Measurements from ENCODE around the gene FNIP2. TPM values are rescaled to one million over a fixed set of nuclear protein-coding genes. Genes with fewer than 3 reads are reported as not detected.

Gene FNIP2
- total and polyA plus RNA-seq, 9 of the 15 experiments (the other 6 are each of a cell fraction or from before 2014, with no cell fraction given): 1.7 to 15.5 (median 8.3) TPM

DNA sequence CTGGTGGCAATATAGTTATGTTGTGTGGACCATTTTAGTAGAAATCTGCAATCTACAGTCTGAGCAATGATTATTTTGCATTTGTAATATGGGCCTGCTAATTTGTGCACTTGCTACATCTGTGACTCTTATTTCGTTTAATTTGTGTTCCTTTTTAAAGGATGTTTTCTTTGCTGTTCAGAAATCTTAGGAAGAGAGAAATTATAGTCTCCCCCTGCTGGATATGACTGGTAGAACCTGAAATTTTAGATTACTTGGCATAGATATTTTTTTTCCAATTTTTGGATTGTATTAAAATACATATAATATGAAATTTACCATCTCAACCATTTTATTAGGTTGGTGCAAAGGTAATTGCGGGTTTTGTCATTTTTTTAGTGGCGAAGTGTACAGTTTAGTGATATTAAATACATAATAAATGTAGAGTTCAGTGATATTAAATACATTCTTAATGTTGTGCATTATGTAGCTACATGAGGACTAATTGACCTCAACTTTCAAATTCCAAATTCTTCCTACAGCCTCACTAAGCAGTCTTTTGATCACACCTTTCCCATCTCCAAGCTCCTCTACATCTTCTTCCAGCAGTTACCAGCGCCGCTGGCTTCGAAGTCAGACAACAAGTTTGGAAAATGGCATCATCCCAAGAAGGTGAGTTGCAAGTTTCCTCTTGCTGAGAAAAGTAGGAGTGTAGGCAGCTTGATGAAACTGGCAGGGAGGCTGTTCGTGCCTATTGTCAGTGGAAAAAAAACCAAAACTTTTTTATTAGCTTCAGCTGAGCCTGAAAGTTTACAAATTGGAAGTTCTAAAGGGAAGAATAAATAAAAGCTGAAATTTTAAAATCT lies 82.2 kb downstream of the FNIP2 start:
- Histone ChIP-seq H3K36me3 (ENCODE audit: control insufficient read depth, insufficient read depth, low read length) (0 out of 3 replicates have a peak, but pooled peaks cover 3% of the 10 kb centered on the region), H4K20me1 (replicated peaks; ENCODE audit: control insufficient read depth, insufficient read depth, low read length) (no peaks in the 10 kb centered on the region), H3K4me2 (ENCODE audit: insufficient read depth, low read length) (no peak overlapping the region), H3K27me3 (ENCODE audit: control insufficient read depth in 2 of 2, insufficient read depth in 2 of 2, low read length in 2 of 2) (no peaks in the 10 kb centered on the region), H2AFZ (ENCODE audit: low read depth, low read length) (no peak overlapping the region), H3K4me3 (no peak overlapping the region), H3K9ac (ENCODE audit: insufficient read depth in 1 of 2, low read depth in 2 of 2, low read length in 2 of 2) (no peak overlapping the region), H3K4me1 (replicated peaks in 1 of 2; ENCODE audit: control insufficient read depth in 2 of 2, insufficient read depth in 2 of 2, low read length in 2 of 2) (no peaks in the 10 kb centered on the region; a peak in 1 of 5 replicates), H3K9me3 (replicated peaks; ENCODE audit: control insufficient read depth, insufficient read depth, low read depth, low read length) (no peaks in the 10 kb centered on the region), H3K79me2 (ENCODE audit: control insufficient read depth, insufficient read depth, low read length) (no peaks in the 10 kb centered on the region), H3K9me1 (ENCODE audit: control insufficient read depth, insufficient read depth, low read length) (no peaks in the 10 kb centered on the region), H3K27ac (ENCODE audit: extremely low read depth, low read depth, low read length) (no peak overlapping the region)
- FAIRE-seq (peak; percentile 80), ATAC-seq (peak; percentile 45; the same call in 1 of the 3 replicates), DNase-seq (ENCODE audit: extremely low read depth in 1 of 4, low spot score in 3 of 4) (peak; percentile 24 to 38 (median 32))
- in situ Hi-C loops (cut with MboI): loop anchor here (10.0 kb wide), 1 partner anchor 594 kb away; no protein-coding TSS in a partner anchor
- intact Hi-C loops (cut with micrococcal nuclease): loop anchor here (1.0 to 5.0 kb wide), 2 partner anchors 121 to 589 kb away; no protein-coding TSS in a partner anchor
- ChIA-PET POLR2A (interaction anchor here (1.6 kb wide), 1 partner anchor 12 kb away, joined by 5 read pairs; no protein-coding TSS in a partner anchor), CTCF (ENCODE audit: low intra/inter-chr PET ratio) (interaction anchor here (0.6 to 2.7 kb wide), 8 partner anchors 70 to 604 kb away, joined by 3 to 20 read pairs (median 4); no protein-coding TSS in a partner anchor)
- WGBS (ENCODE audit: insufficient coverage, low coverage, missing lambda C conversion rate): 43% methylated on average over 7 of the region's 7 CpGs
- no TSS peak for BruUV-seq (replicated peaks)
- 0 out of 2 replicates have a peak, but pooled peaks have one; percentile 39 for TF ChIP-seq ZNF316 (IDR thresholded peaks at IDR 0.05)
- TF ChIP-seq, protein P1, sequence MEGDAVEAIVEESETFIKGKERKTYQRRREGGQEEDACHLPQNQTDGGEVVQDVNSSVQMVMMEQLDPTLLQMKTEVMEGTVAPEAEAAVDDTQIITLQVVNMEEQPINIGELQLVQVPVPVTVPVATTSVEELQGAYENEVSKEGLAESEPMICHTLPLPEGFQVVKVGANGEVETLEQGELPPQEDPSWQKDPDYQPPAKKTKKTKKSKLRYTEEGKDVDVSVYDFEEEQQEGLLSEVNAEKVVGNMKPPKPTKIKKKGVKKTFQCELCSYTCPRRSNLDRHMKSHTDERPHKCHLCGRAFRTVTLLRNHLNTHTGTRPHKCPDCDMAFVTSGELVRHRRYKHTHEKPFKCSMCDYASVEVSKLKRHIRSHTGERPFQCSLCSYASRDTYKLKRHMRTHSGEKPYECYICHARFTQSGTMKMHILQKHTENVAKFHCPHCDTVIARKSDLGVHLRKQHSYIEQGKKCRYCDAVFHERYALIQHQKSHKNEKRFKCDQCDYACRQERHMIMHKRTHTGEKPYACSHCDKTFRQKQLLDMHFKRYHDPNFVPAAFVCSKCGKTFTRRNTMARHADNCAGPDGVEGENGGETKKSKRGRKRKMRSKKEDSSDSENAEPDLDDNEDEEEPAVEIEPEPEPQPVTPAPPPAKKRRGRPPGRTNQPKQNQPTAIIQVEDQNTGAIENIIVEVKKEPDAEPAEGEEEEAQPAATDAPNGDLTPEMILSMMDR (IDR thresholded peaks at IDR 0.05 in 2 of 3, conservative IDR thresholded peaks at IDR 0.05 in 1 of 3; ENCODE audit: insufficient read depth in 2 of 3, low read depth in 1 of 3, low read length in 3 of 3): peak; percentile 37 to 69 (median 52); a peak in 4 of 6 replicates
- peak; percentile 71 to 81 for TF ChIP-seq RAD21 (CRISPR knock-in tag; conservative IDR thresholded peaks at IDR 0.05 in 1 of 2, IDR thresholded peaks at IDR 0.05 in 1 of 2)
- TF ChIP-seq, protein P2, sequence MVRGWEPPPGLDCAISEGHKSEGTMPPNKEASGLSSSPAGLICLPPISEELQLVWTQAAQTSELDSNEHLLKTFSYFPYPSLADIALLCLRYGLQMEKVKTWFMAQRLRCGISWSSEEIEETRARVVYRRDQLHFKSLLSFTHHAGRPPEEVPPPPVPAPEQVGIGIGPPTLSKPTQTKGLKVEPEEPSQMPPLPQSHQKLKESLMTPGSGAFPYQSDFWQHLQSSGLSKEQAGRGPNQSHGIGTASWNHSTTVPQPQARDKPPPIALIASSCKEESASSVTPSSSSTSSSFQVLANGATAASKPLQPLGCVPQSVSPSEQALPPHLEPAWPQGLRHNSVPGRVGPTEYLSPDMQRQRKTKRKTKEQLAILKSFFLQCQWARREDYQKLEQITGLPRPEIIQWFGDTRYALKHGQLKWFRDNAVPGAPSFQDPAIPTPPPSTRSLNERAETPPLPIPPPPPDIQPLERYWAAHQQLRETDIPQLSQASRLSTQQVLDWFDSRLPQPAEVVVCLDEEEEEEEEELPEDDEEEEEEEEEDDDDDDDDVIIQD (CRISPR knock-in tag; IDR thresholded peaks at IDR 0.05): no peak
- 0 out of 2 replicates have a peak, but pooled peaks have one; percentile 57 for TF ChIP-seq ZZZ3 (IDR thresholded peaks at IDR 0.05)
- TF ChIP-seq SMC3 (conservative IDR thresholded peaks at IDR 0.05; ENCODE audit: insufficient read depth, low read depth, low read length): 0 out of 2 replicates have a peak, but pooled peaks have one; percentile 41
- no peak for TF ChIP-seq ETS2 (tag; IDR thresholded peaks at IDR 0.05; ENCODE audit: borderline replicate concordance, poor library complexity, severe bottlenecking)

Measured in K562 (cell line).